Common myeloid progenitor, CD34-positive (primary cell): ENCODE data around the gene CORO7.
"Not testable (repeated sequence)": the region's sequence is repeated elsewhere in the genome, so short reads cannot be mapped to it uniquely, and the experiment has no call there.

Source experiments
- CTCF ChIA-PET: fragments of 350-600 bp; sonication (Branson Sonifier 250); formaldehyde crosslinking; loops from one replicate; lab custom pipeline; 2021; ENCODE audit warnings: antibody characterized with exemption; lab: Charles Lee
- POLR2A ChIA-PET: fragments of 350-600 bp; sonication (Branson Sonifier 250); formaldehyde crosslinking; loops from one replicate; lab custom pipeline; 2021; ENCODE audit warnings: antibody characterized with exemption; lab: Charles Lee
- DNase-seq, 3 donors: peaks; one replicate each; pipeline versions ENCODE4 v3.0.0 to v3.0.0-alpha.2; 2013
- H3K27ac ChIP-seq, 2 experiments: 1 replicate in 1 of 2; 2 replicates in 1 of 2; pipeline ENCODE4 v1.7.0; 2013; ENCODE audit warnings: inconsistent platforms in 2 of 2, low read length in 2 of 2, mild to moderate bottlenecking in 2 of 2, low read depth in 1 of 2, moderate library complexity in 1 of 2; ENCODE audit not compliant: severe bottlenecking in 2 of 2, insufficient read depth in 1 of 2, poor library complexity in 1 of 2
- H3K27me3 ChIP-seq, 5 experiments: replicated peaks in 2 of 5; 1 replicate in 3 of 5; 2 replicates in 2 of 5; pipeline versions ENCODE4 v1.6.1 to v1.7.0; 2013; ENCODE audit warnings: low read length in 4 of 5, mild to moderate bottlenecking in 2 of 5, moderate library complexity in 2 of 5, inconsistent platforms in 1 of 5; ENCODE audit not compliant: insufficient read depth in 5 of 5, control insufficient read depth in 4 of 5
- H3K36me3 ChIP-seq, 4 experiments: 1 replicate in 2 of 4; 2 replicates in 2 of 4; pipeline versions ENCODE4 v1.6.1 to v1.7.0; 2013; ENCODE audit warnings: low read length in 3 of 4, control low read depth in 1 of 4, mild to moderate bottlenecking in 1 of 4; ENCODE audit not compliant: control insufficient read depth in 4 of 4, insufficient read depth in 4 of 4
- H3K4me1 ChIP-seq, 4 experiments: 1 replicate in 3 of 4; 2 replicates in 1 of 4; pipeline versions ENCODE4 v1.6.1 to v1.7.1; 2013; ENCODE audit warnings: low read length in 3 of 4, mild to moderate bottlenecking in 3 of 4, control low read depth in 1 of 4, inconsistent platforms in 1 of 4, moderate library complexity in 1 of 4; ENCODE audit not compliant: control insufficient read depth in 4 of 4, insufficient read depth in 4 of 4; ENCODE audit errors: control extremely low read depth in 1 of 4
- H3K4me3 ChIP-seq, 7 experiments: 1 replicate in 4 of 7; 2 replicates in 3 of 7; pipeline versions ENCODE4 v1.5.1 to v1.7.0; 2013; ENCODE audit warnings: mild to moderate bottlenecking in 7 of 7, low read length in 6 of 7, moderate library complexity in 6 of 7, inconsistent platforms in 2 of 7, low read depth in 2 of 7, control low read depth in 1 of 7; ENCODE audit not compliant: insufficient read depth in 4 of 7, control insufficient read depth in 1 of 7; ENCODE audit errors: extremely low read depth in 1 of 7
- H3K9me3 ChIP-seq, 5 experiments: 1 replicate in 4 of 5; 2 replicates in 1 of 5; pipeline versions ENCODE4 v1.6.1 to v1.7.1; 2013; ENCODE audit warnings: low read length in 4 of 5, mild to moderate bottlenecking in 2 of 5, inconsistent platforms in 1 of 5, low read depth in 1 of 5, moderate library complexity in 1 of 5; ENCODE audit not compliant: control insufficient read depth in 4 of 5, insufficient read depth in 2 of 5; ENCODE audit errors: control extremely low read depth in 1 of 5
- WGBS: methylation state at CpG from one replicate; pipeline ENCODE4 v1.1.5; 2013; ENCODE audit not compliant: insufficient coverage; 5-methylcytosine and 5-hydroxymethylcytosine counted together

The CORO7 gene

DNA sequence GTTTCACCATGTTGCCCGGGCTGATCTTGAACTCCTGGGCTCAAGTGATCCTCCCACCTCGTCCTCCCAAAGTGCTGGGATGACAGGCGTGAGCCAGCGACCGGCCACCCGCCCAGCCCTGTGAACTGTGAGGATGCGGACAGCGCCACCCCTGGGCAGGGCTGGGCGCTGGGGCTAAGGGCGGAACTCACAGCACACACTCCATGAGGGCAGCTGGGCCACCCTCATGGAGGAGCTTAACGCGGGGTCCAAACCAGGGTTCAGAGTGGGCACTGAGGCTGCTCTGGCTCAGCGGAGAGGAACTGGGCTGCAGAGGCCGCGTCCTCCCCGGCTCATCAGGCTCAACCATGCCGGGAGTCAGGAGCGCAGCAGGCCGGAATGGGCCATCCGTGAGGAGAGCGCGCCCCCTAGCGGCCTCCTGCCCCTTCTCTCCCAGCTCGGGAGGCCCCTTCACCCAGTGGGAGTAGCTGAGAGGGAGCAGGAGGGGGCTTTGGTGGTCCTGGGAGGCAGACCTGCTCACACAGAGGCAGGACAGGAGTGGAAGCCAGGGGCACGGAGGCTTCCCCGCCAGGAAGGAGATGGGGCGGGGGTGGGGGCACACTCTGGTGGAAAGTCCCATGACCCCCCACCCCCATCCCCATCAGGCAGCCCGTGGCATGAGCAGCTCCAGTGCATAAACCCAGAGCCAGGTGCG, 13.8 kb downstream of the CORO7 start:
- H3K4me3 ChIP-seq, result no peak overlapping the region
- H3K9me3 ChIP-seq, result no peaks in the 10 kb centered on the region
- peaks cover 2 to 60% (median 47%) of the 10 kb centered on the region in 4 experiments for H3K36me3 ChIP-seq
- WGBS, result 46% methylated on average over 23 of the region's 29 CpGs
- no peaks in the 10 kb centered on the region for H3K4me1 ChIP-seq
- ChIA-PET CTCF (interaction anchor here (0.7 to 8.1 kb wide), 30 partner anchors 12 to 179 kb away, joined by 3 to 112 read pairs (median 4); partner anchors contain the start of genes CORO7 and PAM16), POLR2A (interaction anchor here (0.6 to 0.9 kb wide), 2 partner anchors 14 to 103 kb away, joined by 4 to 5 read pairs; partner anchors contain the start of gene CORO7)
- H3K27ac ChIP-seq, result no peak overlapping the region
- H3K27me3 ChIP-seq, result no peaks in the 10 kb centered on the region
- peak; percentile 53 to 74 (median 68) for DNase-seq

DNA sequence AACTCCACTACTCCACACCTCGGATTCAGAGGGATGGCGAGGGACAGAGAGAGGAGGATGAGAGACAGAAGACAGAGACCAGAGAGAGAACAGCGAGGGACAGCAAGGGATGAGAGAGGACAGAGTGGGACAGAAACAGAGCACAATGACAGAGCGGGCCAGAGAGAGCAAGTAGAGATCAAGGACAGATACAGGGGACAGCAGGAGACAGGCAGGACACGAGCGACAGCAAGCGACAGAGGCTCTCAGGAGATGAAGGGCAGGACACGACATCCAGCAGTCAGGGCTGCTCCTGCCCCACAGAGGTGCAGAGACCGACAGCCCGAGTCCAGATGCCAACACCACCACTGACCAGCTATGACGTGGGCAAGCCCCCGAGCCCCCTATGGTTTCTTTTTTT, 14.9 kb downstream of the CORO7 start:
- CTCF ChIA-PET, result interaction anchor here (1.0 to 8.1 kb wide), 12 partner anchors 11 to 113 kb away, joined by 3 to 112 read pairs (median 7); partner anchors contain the start of genes CORO7 and PAM16
- peaks cover 3 to 59% (median 43%) of the 10 kb centered on the region in 4 experiments for H3K36me3 ChIP-seq
- H3K4me1 ChIP-seq, result no peaks in the 10 kb centered on the region
- POLR2A ChIA-PET, result no interaction called here
- WGBS, result 97% methylated on average over 5 of the region's 12 CpGs
- no peak overlapping the region for H3K4me3 ChIP-seq
- H3K27ac ChIP-seq, result no peak overlapping the region
- H3K27me3 ChIP-seq, result no peaks in the 10 kb centered on the region
- no peaks in the 10 kb centered on the region for H3K9me3 ChIP-seq
- DNase-seq, result no peak

GRCh38 chr16:4401094-4401501, 15.3 kb downstream of the CORO7 start:
- Histone ChIP-seq H3K4me3 (no peak overlapping the region), H3K4me1 (no peaks in the 10 kb centered on the region), H3K27me3 (no peaks in the 10 kb centered on the region), H3K36me3 (peaks cover 3 to 58% (median 43%) of the 10 kb centered on the region in 4 experiments), H3K27ac (no peak overlapping the region), H3K9me3 (no peaks in the 10 kb centered on the region)
- ChIA-PET CTCF (interaction anchor here (1.0 to 8.1 kb wide), 7 partner anchors 9 to 43 kb away, joined by 3 to 112 read pairs (median 6); no protein-coding TSS in a partner anchor), POLR2A (no interaction called here)
- DNase-seq, result no peak
- WGBS, result 90% methylated on average over 10 of the region's 12 CpGs

- ChIA-PET CTCF (interaction anchor here (0.6 to 8.1 kb wide), 6 partner anchors 9 to 110 kb away, joined by 3 to 112 read pairs (median 4); no protein-coding TSS in a partner anchor), POLR2A (no interaction called here)
- Histone ChIP-seq H3K9me3 (no peaks in the 10 kb centered on the region), H3K4me3 (no peak overlapping the region), H3K4me1 (no peaks in the 10 kb centered on the region), H3K27ac (no peak overlapping the region), H3K36me3 (peaks cover 7 to 58% (median 43%) of the 10 kb centered on the region in 4 experiments), H3K27me3 (no peaks in the 10 kb centered on the region)
- no peak for DNase-seq
- 97% methylated on average over 4 of the region's 9 CpGs for WGBS
These were observed 17.2 kb downstream of the CORO7 start for GRCh38 chr16:4399001-4399730.

DNA sequence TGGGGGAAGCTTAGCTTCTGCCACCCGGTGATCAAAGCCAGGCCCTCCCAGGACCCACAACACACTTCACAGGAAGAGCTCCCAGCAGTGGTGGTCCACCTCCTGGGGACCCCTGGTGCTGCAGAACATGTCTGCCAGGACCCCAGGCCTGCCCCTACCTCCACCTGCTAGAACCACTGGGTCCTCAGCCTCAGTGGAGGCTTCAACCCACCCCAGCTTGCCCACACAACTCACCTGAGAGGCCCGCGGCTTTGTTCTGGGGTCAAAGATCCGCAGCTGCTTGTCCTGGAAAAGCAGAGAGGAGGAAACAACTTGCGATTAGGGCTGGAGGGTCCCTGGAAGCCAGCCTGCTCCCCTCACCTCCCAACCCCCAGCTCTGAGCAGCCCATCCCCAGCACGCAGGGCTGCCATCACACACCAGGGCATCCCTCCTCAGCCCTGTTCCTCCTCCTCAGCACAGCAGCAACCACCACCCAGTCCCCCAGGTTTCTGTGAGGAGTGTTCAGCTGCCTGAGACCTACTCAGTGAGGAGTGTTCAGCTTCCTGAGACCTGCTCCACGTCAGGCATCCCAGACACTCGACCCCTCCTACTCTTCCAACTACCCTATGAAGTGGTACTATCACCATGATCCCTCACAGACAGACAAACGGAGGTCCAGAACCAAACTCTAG, 21.2 kb downstream of the CORO7 start:
- Histone ChIP-seq H3K27me3 (no peaks in the 10 kb centered on the region), H3K27ac (no peak overlapping the region), H3K36me3 (peaks cover 10 to 58% (median 36%) of the 10 kb centered on the region in 4 experiments), H3K9me3 (no peaks in the 10 kb centered on the region), H3K4me1 (no peaks in the 10 kb centered on the region), H3K4me3 (no peak overlapping the region)
- WGBS, result 77% methylated on average over 7 of the region's 9 CpGs
- CTCF ChIA-PET, result interaction anchor here (0.7 to 12.2 kb wide), 4 partner anchors 7 to 56 kb away, joined by 3 to 112 read pairs (median 4); no protein-coding TSS in a partner anchor
- POLR2A ChIA-PET, result no interaction called here
- DNase-seq, result no peak

GRCh38 chr16:4393850-4394249, 22.5 kb downstream of the CORO7 start:
- H3K27ac ChIP-seq, H3K4me1 ChIP-seq, H3K9me3 ChIP-seq, DNase-seq, H3K4me3 ChIP-seq, H3K27me3 ChIP-seq, POLR2A ChIA-PET: not testable (repeated sequence)
- H3K36me3 ChIP-seq, result peaks cover 17 to 60% (median 42%) of the 10 kb centered on the region in 4 experiments
- WGBS, result 92% methylated on average over 12 of the region's 15 CpGs
- CTCF ChIA-PET, result interaction anchor here (1.2 to 12.2 kb wide), 4 partner anchors 8 to 111 kb away, joined by 3 to 112 read pairs (median 4); no protein-coding TSS in a partner anchor
